HepG2 (cell line): ENCODE results near the gene KANK4. TPM values are rescaled to one million over a fixed set of nuclear protein-coding genes. Genes with fewer than 3 reads are reported as not detected.

Experiments
- HDAC1 ChIP-seq: sonication (generic); formaldehyde crosslinking; IDR thresholded peaks from 2 replicates; pipeline ENCODE4 v1.5.1; 2020; ENCODE audit warnings: mild to moderate bottlenecking, missing genetic modification reagents
- HIC2 ChIP-seq: sonication (generic); formaldehyde crosslinking; IDR thresholded peaks from 2 replicates; pipeline ENCODE4 v1.9.0; 2022; ENCODE audit warnings: low read depth, missing genetic modification reagents
- LCORL ChIP-seq, 2 experiments: fragments of 450-650 bp in 1 of 2; sonication (generic) in 1 of 2; formaldehyde crosslinking in 1 of 2; IDR thresholded peaks; 2 replicates each; pipeline versions ENCODE4 v1.5.0 to v1.6.1; 2017 to 2020; ENCODE audit warnings: antibody characterized with exemption in 1 of 2, missing genetic modification reagents in 1 of 2
- MTA3 ChIP-seq: sonication (generic); formaldehyde crosslinking; IDR thresholded peaks from 2 replicates; pipeline ENCODE4 v1.4.0; 2020; ENCODE audit warnings: missing genetic modification reagents
- MTF2 ChIP-seq: sonication (generic); formaldehyde crosslinking; IDR thresholded peaks from 2 replicates; pipeline ENCODE4 v1.5.0; 2020; ENCODE audit warnings: missing genetic modification reagents, borderline replicate concordance
- SALL1 ChIP-seq: sonication (generic); formaldehyde crosslinking; IDR thresholded peaks from 2 replicates; pipeline ENCODE4 v1.8.0; 2022; ENCODE audit warnings: mild to moderate bottlenecking, missing genetic modification reagents
- ZC3H13 ChIP-seq: sonication (generic); formaldehyde crosslinking; IDR thresholded peaks from 2 replicates; pipeline ENCODE4 v1.8.1; 2023; ENCODE audit warnings: mild to moderate bottlenecking, missing genetic modification reagents, moderate library complexity
- ZFX ChIP-seq: sonication (generic); formaldehyde crosslinking; IDR thresholded peaks from 2 replicates; pipeline ENCODE4 v1.4.0; 2020; ENCODE audit warnings: mild to moderate bottlenecking, low read depth, missing genetic modification reagents, moderate library complexity
- ZNF101 ChIP-seq: sonication (generic); formaldehyde crosslinking; IDR thresholded peaks from 2 replicates; pipeline ENCODE4 v1.4.0; 2020; ENCODE audit warnings: mild to moderate bottlenecking, low read depth, missing genetic modification reagents, borderline replicate concordance
- ZNF24 ChIP-seq: fragments of 450-650 bp; IDR thresholded peaks from 2 replicates; pipeline ENCODE4 v1.6.1; 2017; ENCODE audit warnings: antibody characterized with exemption, mild to moderate bottlenecking
- ZNF383 ChIP-seq: sonication (generic); formaldehyde crosslinking; IDR thresholded peaks from 2 replicates; pipeline ENCODE4 v1.4.0; 2020; ENCODE audit warnings: missing genetic modification reagents, mild to moderate bottlenecking, borderline replicate concordance
- polyA plus RNA-seq, 8 experiments: library from polyadenylated mRNA; depleted of rRNA in 3 of 8; stranded (reverse) in 7 of 8; unstranded in 1 of 8; fragments of >200 nt; fragmentation: Illumina TruSeq in 4 of 8; extraction: Trizol in 4 of 8; gene quantifications; 2 replicates each; pipeline versions ENCODE4 v1.2.1 to v1.2.3, GENCODE V29; 2011 to 2016; ENCODE audit warnings: low read depth in 4 of 8, missing spikeins in 1 of 8, mixed read lengths in 1 of 8; ENCODE audit not compliant: insufficient read depth in 1 of 8
- total RNA-seq, 5 experiments: library from RNA; depleted of rRNA; stranded (reverse); fragments of >200 nt; fragmentation: Illumina TruSeq; extraction: Trizol; gene quantifications; 2 replicates each; pipeline ENCODE4 v1.2.3, GENCODE V29; 2016; ENCODE audit warnings: low read depth in 1 of 5

KANK4 gene
- total and polyA plus RNA-seq, 2 of the 13 experiments (the other 11 are each of a cell fraction or from before 2014, with no cell fraction given): 16.1 to 25.7 TPM

GRCh38 chr1:62318320-62318755 is 896 bp downstream of the KANK4 start (continued):
- TF ChIP-seq HDAC1 (CRISPR knock-in tag) (peak; percentile 60), HIC2 (CRISPR knock-in tag) (peak; percentile 54), SALL1 (0 out of 2 replicates have a peak, but pooled peaks have one; percentile 18), ZNF383 (CRISPR knock-in tag) (no peak), ZC3H13 (CRISPR knock-in tag) (no peak), ZNF24 (no peak), LCORL (IDR thresholded peaks at IDR 0.05) (no peak), LCORL (CRISPR knock-in tag; IDR thresholded peaks at IDR 0.05) (peak; percentile 53), MTF2 (CRISPR knock-in tag) (0 out of 2 replicates have a peak, but pooled peaks have one; percentile 77), ZFX (CRISPR knock-in tag) (peak; percentile 47; the same call in 1 of the 2 replicates), ZNF101 (CRISPR knock-in tag) (no peak), MTA3 (CRISPR knock-in tag) (no peak)
- TF ChIP-seq, all 625 proteins: peak for 30
